HG03045 (cell line): Measurements from ENCODE around the gene C10orf105.

Source experiments
- ATAC-seq: cut with Tn5 transposase; IDR thresholded peaks from one replicate; pipeline ENCODE4 v1.9.1; 2021; ENCODE audit warnings: mild to moderate bottlenecking, moderate library complexity; ENCODE audit not compliant: unreplicated experiment

C10orf105 gene

DNA sequence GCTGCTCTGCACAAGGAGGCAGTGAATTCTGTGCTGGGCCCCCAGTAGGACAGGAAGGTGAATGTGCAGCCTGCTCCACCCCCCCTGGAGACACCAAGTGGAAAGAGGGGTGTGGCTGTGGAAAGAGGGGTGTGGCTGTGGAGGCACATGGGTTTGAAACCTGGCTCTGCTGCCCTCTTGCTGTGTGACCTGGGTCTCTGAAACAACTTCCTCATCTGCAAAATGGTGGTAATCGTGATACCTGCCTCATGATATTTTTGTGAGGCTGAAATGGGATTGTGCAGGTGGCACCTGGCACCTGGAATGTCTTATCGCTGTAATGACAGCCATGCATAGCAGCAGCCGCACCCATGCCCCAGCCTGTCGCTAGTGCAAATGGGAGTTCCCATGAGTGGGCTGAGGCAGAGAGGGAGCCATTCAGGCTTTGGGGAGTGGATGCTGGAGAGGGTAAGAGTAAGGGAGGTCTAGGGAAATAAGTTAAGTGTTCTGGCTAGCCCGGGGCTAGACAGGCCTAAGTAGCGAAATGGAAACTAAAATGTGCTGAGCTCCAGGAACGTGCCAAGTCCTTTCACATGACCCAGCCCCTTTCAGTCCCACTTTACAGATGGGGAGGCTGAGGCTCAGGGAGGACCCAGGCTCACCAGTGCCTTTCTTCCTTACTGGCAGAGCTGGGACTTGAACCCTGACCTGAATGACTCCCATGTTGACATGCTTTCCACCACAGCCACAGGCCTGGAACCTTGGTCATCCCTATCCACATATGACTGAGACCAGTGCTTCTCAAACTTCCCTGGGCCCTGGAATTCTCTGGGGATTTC is 35.0 kb downstream of the C10orf105 start:
- no peak for ATAC-seq

DNA sequence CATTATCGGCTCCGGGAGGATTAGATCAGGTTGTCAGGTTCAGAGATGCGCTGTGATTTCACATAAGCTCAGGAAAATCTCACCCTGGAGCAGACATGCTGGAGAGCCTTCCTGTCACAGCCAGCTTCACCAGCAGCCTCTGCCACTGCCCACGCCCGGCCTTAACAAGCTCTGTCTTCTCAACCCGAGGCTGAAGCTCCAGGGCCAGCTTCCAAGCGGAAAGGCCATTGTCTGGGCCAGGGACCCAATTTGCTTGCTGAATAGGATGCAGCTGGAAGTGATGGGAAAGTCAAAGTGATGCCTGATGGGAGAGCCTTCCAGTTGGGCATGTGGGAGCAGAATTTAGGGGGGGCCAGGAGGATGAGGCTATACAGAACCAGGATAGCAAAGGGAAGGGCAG is 36.3 kb downstream of the C10orf105 start:
- ATAC-seq: no peak

DNA sequence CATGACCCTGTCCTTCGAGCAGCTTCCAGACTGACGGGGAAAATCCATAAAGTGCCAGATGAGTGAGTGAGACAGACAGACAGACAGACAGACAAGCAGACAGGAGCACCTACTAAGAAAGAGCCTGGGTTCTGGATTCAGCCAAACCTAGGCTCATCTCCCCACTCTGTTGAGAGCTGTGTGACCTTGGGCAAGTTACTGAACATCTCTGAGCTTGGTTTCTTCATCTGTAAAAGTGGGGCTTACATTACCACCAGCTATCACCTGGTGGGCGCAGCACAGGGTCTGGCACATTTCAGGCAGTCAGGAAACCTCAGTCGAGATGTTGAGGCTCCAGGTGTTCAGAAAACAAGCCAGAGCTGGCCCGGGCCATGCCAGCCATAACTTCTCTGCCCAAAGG is 37.6 kb downstream of the C10orf105 start:
- no peak for ATAC-seq

DNA sequence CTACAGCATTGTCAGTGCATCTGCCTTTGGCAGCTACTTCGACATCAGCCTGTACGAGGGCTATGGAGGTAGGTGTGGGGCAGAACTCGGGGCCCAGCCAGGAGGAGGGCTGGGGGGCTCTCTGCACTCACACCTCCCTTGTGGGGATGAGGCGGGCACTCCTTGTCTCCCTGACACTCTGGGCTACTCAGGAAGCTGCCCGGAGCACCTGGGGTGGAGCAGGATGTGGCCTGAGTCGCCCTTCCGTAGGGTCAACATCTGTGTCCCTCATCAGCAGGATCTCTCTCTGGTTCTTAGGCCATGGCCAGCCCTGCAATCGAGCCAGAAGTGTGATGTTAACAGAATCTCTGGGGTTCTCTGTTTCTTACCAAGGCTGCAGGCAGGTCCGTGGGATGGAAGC is 40.2 kb downstream of the C10orf105 start:
- no peak for ATAC-seq

DNA sequence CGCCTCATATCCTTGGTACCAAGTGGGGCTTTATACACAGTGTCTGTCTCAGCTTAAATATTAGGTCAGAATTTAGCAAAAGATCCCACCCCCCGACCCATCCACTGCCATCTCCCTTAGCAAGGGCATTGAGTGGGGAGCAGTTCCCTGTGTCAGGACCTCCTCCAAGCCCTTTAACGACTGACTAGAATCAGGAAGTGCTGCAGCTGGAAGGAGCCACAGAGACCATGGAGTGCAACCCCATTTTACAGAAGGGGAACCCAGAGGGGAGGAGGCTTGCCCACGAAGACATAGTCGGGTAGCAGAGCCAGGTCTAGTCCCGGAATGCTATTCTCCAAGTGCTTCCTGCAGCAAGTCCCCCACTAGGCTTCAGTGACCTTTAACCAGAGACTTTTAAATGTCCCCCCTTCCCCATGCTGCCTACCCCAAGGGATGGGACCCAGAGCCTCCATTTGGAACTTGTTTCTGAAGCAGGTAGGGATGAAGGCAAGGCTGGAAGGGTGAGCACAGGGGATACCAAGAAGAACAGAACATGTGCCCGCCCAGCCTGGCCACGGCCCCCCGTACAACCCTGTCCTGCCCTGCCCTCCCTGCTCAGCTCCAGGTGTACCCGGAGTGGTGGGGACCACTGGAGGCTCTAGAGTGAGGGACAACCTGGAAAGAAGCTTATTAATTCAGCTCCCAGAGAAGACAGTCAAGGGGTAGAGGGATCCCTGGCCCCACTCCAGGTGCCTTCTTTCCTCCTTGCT is 41.3 kb downstream of the C10orf105 start:
- no peak for ATAC-seq

DNA sequence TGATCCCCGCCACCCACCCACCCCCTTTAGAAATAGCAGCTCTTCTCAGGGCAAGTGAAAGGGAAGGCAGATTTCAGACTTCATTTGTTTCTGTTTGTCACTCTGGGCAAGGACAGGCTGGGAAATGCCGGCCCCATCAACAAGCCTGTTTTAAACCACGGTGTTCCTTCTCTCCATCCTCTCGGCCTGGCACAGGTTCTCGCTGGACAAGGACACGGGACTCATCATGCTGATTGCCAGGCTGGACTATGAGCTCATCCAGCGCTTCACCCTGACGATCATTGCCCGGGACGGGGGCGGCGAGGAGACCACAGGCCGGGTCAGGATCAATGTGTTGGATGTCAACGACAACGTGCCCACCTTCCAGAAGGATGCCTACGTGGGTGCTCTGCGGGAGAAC is 42.3 kb downstream of the C10orf105 start:
- no peak for ATAC-seq

DNA sequence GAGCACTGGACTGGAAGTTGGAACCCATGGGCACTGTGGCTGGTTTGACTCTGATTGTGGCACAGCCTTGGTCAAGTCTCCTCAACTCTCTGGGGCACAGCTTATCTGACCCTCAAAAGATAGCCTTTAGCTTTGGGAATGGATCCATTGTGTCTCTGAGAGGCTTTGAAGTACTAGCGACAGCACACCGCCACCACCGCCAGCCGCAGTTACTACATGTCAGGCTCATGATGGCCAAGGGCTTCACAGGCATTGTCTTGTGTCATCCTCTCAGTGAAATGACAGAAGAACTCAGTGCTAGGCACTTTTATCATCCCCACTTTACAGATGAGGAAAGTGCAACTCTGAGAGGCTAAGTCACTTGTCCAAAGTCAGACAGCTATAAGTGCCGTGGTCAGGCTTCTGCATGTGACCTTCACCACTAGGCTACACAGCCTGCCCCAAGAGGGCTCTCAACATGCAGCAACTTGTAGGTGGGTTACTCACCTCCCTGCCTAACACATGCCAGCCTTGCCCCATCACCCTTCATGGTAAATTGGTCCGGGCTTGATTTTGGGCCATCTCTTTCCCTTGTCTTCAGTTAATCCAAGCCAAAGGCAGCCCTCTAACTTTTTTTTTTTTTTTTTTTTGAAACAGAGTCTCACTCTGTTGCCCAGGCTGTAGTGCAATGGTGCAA is 44.1 kb downstream of the C10orf105 start:
- no peak for ATAC-seq

DNA sequence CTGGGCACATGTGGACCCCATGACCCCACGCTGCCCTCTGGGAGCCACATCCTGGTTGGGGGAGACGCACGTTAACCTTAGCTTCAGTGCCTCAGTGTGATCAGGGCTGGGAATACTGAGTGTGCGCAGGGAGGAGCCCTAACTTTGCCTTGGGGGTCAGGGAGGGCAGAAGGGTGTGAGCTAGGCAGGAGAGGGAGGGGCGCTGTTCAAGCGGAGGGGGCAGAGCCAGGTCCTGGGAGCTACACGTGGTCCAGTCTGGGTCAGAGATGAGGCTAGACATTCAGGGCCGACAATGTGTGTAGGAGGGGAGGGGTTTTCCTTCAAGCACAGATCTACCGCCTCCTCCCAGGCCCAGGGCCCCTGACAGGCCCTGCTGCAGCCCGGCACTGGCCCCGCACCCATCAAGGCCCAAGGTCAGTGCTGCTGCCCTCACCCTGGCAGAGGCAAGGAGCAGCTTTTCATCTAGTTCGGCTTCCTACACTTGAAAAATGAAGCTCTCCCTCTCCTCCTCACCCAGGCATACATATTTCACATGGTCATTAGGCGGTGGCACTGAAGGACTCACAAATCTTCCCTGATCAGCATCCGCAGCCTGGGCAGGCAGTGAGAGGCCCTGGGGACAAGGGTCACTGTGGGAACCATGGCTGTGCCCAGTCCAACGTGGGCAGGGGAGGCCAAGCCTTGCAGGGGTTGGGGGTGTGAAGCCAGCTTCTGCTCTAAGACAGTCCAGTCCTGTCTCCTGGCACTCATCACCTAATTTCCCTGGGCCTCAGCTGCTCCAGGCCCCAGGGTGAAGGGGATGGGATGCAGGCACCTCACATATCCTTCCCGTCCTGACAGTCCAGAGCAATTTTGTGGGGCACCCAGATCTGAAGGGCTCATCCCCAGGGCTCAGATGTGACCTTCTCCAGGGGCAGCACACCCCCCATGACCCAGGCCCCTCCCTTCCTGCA is 47.3 kb downstream of the C10orf105 start:
- ATAC-seq: no peak

DNA sequence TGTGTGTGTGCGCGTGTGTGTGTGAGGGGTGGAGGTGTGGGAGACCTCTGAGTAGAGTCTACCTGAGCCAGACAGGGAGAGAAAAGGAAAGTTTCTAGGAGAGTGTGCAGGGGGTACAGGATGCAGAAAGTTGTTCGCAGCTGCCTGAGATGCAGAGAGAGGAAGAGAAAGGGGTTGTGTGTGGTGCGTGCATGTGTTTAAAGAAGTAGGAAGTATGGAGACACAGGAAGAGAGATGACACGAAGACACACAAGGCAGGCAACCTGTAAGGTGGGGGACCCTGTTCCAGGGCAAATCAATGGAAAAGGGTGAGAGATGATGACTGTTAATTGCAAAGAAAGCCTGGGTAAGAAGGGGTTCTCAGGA is 52.2 kb downstream of the C10orf105 start:
- ATAC-seq: no peak

DNA sequence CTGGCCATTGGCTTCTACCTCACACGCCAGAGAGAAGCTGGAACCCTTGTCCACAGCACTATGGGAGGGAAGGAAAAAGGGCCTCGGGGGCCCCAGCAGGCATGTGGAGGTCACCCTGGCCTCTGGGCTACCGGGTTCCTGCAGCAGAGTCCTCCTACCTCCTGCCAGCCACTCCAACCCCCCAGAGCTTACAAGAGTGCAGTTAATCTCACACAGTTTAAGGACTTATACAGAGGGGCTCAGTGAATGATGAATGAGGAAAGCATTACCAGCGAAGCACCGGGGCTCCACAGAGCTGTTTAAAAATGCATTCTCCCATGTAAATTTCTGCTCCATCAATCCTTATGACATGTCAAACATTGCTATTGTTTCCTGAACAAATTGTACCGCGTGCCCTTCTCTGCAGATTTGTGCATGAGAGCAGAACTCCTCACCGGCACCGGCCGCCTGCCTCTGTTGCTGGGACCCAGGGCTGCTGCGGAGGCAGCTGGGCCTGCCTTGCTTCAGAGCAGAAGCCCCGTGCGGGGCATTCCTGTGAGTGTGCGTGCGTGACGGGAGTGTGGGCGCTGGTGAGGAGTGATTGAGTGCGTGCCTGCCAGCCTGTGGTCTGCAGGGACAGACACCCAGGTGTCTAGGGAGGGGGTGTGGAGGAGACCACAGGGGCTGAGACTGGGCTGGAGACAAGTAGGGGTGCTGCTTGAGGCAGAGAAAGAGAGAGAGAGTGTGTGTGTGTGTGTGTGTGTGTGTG is 52.8 kb downstream of the C10orf105 start:
- no peak for ATAC-seq

DNA sequence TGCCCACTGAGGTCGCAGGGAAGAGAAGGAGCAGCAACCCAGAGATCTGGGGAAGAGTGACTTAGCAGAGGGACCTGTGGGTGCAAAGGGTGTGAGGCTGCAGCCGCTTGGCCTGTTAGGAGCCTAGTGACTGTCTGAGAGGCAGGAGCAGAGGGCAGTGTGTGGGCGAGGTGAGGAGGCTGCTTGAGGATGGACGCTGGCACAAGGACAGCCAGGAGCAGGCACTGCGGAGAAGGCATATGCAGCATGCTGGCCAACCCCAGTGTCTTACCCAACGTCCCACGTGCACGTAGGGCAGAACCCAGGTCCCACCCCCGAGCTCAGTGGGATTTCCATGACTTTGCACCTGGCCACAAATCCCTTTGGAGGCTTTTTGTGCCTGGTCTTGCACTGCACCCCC is 54.1 kb downstream of the C10orf105 start:
- no peak for ATAC-seq

DNA sequence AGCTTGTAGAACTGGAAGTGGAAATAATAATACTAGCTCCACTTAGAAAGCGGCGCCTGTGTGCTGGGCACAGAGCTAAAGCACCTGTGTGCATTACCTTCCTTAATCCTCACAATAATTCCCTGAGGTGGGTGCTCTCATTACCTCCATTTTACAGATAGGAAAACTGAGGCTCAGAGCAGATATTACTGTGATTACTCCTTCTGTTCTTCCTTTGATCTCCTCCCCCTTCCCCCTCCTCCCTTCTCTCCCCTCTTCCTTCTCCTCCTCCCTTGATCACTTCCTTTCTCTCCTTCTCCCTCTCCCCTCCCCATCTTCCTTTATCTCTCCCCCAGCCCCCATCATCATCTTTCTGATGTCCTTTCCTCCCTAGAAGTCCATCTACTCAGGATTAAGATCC is 55.0 kb downstream of the C10orf105 start:
- no peak for ATAC-seq

DNA sequence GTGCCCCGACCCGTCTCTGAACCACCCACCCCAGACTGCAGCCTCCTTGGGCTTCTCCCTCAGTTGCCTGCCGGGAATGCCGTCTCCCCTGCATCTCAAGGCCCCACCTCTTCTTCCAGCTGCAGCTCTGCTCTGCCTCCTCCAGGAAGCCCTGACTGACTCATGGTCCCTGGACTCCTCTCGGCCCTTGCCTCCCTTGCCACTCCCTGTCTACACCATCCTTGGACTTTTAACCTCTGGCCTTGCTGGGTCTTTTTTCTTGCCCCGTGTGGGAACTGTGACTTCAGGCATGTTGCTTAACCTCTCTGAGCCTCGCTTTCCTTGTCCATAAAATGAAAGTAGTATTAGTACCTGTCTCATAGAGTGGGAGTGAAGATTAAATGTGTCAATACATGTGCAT is 56.3 kb downstream of the C10orf105 start:
- ATAC-seq: no peak

DNA sequence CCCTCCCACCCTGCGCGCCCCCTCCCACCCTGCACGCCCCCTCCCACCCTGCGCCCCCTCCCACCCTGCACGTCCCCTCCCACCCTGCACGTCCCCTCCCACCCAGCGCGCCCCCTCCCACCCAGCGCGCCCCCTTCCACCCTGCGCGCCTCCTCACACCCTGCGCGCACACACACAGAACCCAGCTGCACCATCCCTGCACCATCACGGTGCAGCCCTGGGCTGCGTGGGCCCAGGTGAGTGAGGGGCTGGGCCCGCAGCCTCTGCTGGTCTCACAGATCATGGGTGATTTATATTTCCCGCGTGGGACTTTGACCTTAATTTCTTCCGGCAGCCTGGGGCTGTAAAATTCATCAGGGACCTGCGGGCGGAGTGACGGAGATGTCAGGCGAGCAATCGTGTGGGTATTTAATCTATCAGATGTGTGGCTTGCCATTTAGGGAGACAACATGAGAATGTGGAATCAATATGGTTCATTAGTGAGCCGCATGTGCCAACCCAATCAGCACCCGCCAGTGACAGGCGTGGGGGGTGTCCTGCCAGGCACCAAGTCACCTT is 57.7 kb downstream of the C10orf105 start:
- ATAC-seq: no peak
